IMR-90 (cell line): Measurements from ENCODE around the gene HSPA13. TPM values are rescaled to one million over a fixed set of nuclear protein-coding genes. Genes with fewer than 3 reads are reported as not detected.

Source experiments
- ATAC-seq: fragments of 200-7000 bp; cut with Tn5 transposase; 2 replicates; pipeline ENCODE4 v1.9.1; 2020; ENCODE audit warnings: low read depth, mild to moderate bottlenecking, moderate library complexity
- BruUV-seq: library from RNA; stranded (reverse); fragments of 400-500 nt; replicated peaks from 2 replicates; lab custom pipeline; 2021; lab: Mats Ljungman, UMichigan
- CTCF ChIA-PET: fragments of 300-600 bp; formaldehyde crosslinking; extraction: SDS; loops from one replicate; lab custom pipeline; 2021; ENCODE audit warnings: antibody characterized with exemption; lab: Yijun Ruan, JAX
- POLR2A ChIA-PET: fragments of 300-600 bp; sonication (Branson Sonifier 250); formaldehyde crosslinking; loops from one replicate; lab custom pipeline; 2022; ENCODE audit warnings: antibody characterized with exemption; ENCODE audit not compliant: unreplicated experiment; lab: Charles Lee
- DNase-seq: peaks from one replicate; pipeline ENCODE4 v3.0.0; 2013
- H2AFZ ChIP-seq: replicated peaks from 2 replicates; pipeline ENCODE3; 2013; ENCODE audit warnings: low read length, mild to moderate bottlenecking; ENCODE audit not compliant: poor library complexity
- H2AK5ac ChIP-seq: 2 replicates; pipeline ENCODE4 v1.6.1; 2013; ENCODE audit warnings: low read depth, low read length, inconsistent platforms
- H2AK9ac ChIP-seq: replicated peaks from 2 replicates; pipeline ENCODE3; 2013; ENCODE audit warnings: mild to moderate bottlenecking, low read depth, low read length, moderate library complexity; ENCODE audit not compliant: poor library complexity
- H2BK120ac ChIP-seq: 2 replicates; pipeline ENCODE4 v1.6.1; 2013; ENCODE audit warnings: low read depth, low read length, inconsistent platforms
- H2BK15ac ChIP-seq: 3 replicates; pipeline ENCODE4 v1.6.1; 2013; ENCODE audit warnings: low read depth, low read length, inconsistent platforms
- H2BK20ac ChIP-seq: 2 replicates; pipeline ENCODE4 v1.6.1; 2013; ENCODE audit warnings: low read depth, mild to moderate bottlenecking, inconsistent platforms, low read length, moderate library complexity
- H2BK5ac ChIP-seq: 2 replicates; pipeline ENCODE4 v1.6.1; 2013; ENCODE audit warnings: mild to moderate bottlenecking, low read depth, low read length, inconsistent platforms; ENCODE audit not compliant: poor library complexity, severe bottlenecking
- H3K14ac ChIP-seq: replicated peaks from 2 replicates; pipeline ENCODE4 v1.6.1; 2013; ENCODE audit warnings: low read depth, low read length, inconsistent platforms
- H3K18ac ChIP-seq: 2 replicates; pipeline ENCODE4 v1.6.1; 2013; ENCODE audit warnings: low read depth, low read length, control low read depth
- H3K23ac ChIP-seq: 2 replicates; pipeline ENCODE4 v1.6.1; 2013; ENCODE audit warnings: low read depth, low read length, inconsistent platforms
- H3K27ac ChIP-seq: 2 replicates; pipeline ENCODE4 v1.5.1; 2013; ENCODE audit warnings: mild to moderate bottlenecking, control low read depth, low read length; ENCODE audit not compliant: insufficient read depth
- H3K27me3 ChIP-seq: 2 replicates; pipeline ENCODE4 v1.6.1; 2013; ENCODE audit warnings: low read length; ENCODE audit not compliant: control insufficient read depth, insufficient read depth
- H3K36me3 ChIP-seq: 2 replicates; pipeline ENCODE4 v1.6.1; 2013; ENCODE audit warnings: low read length, mixed read lengths; ENCODE audit not compliant: control insufficient read depth, insufficient read depth
- H3K4ac ChIP-seq: 2 replicates; pipeline ENCODE4 v1.6.1; 2013; ENCODE audit warnings: low read depth, low read length, inconsistent platforms
- H3K4me1 ChIP-seq: 2 replicates; pipeline ENCODE4 v1.6.1; 2013; ENCODE audit warnings: low read length, mixed read lengths; ENCODE audit not compliant: control insufficient read depth, insufficient read depth
- H3K4me2 ChIP-seq: 2 replicates; pipeline ENCODE4 v1.6.1; 2013; ENCODE audit warnings: low read depth, mild to moderate bottlenecking, control low read depth, low read length, moderate library complexity
- H3K4me3 ChIP-seq: 2 replicates; pipeline ENCODE4 v1.5.1; 2013; ENCODE audit warnings: low read depth, mild to moderate bottlenecking, control low read depth, low read length, moderate library complexity; ENCODE audit not compliant: insufficient read depth
- H3K56ac ChIP-seq: 2 replicates; pipeline ENCODE4 v1.6.1; 2013; ENCODE audit warnings: low read length, inconsistent platforms; ENCODE audit not compliant: insufficient read depth; ENCODE audit errors: extremely low read depth
- H3K79me1 ChIP-seq, 2 experiments: 2 replicates each; pipeline ENCODE4 v1.6.1; 2013; ENCODE audit warnings: low read length in 2 of 2, inconsistent platforms in 1 of 2, low read depth in 1 of 2
- H3K9ac ChIP-seq: 2 replicates; pipeline ENCODE4 v1.6.1; 2013; ENCODE audit warnings: low read depth, low read length, control low read depth
- H3K9me1 ChIP-seq: 2 replicates; pipeline ENCODE4 v1.6.1; 2013; ENCODE audit warnings: low read length, inconsistent platforms; ENCODE audit not compliant: insufficient read depth
- H3K9me3 ChIP-seq: 2 replicates; pipeline ENCODE4 v1.6.1; 2013; ENCODE audit warnings: low read length; ENCODE audit not compliant: control insufficient read depth, insufficient read depth
- H4K20me1 ChIP-seq: 2 replicates; pipeline ENCODE4 v1.6.1; 2013; ENCODE audit warnings: low read length, inconsistent platforms; ENCODE audit not compliant: insufficient read depth
- H4K5ac ChIP-seq: 2 replicates; pipeline ENCODE4 v1.6.1; 2013; ENCODE audit warnings: mild to moderate bottlenecking, low read depth, low read length, control low read depth
- H4K8ac ChIP-seq, 2 experiments: 2 replicates each; pipeline ENCODE4 v1.6.1; 2013; ENCODE audit warnings: low read depth in 2 of 2, low read length in 2 of 2, control low read depth in 1 of 2, inconsistent platforms in 1 of 2
- H4K91ac ChIP-seq: 2 replicates; pipeline ENCODE4 v1.6.1; 2013; ENCODE audit warnings: low read depth, low read length, inconsistent platforms; ENCODE audit not compliant: insufficient read depth
- BHLHE40 ChIP-seq: fragments of 150-350 bp; IDR thresholded peaks from 2 replicates; pipeline ENCODE4 v1.6.1; 2016; ENCODE audit warnings: mild to moderate bottlenecking, low read depth, low read length
- CEBPB ChIP-seq: IDR thresholded peaks from 2 replicates; pipeline ENCODE4 v1.6.1; 2012; ENCODE audit warnings: low read depth, low read length, improper control_type of control experiment
- CHD1 ChIP-seq: IDR thresholded peaks from 2 replicates; pipeline ENCODE4 v1.6.1; 2012; ENCODE audit warnings: low read depth, low read length, improper control_type of control experiment
- CTCF ChIP-seq: conservative IDR thresholded peaks from 2 replicates; pipeline ENCODE4 v1.5.1; 2012; ENCODE audit warnings: mild to moderate bottlenecking, low read depth, low read length, improper control_type of control experiment
- ELK1 ChIP-seq: fragments of 150-350 bp; IDR thresholded peaks from 2 replicates; pipeline ENCODE4 v1.6.1; 2016; ENCODE audit warnings: low read depth, mild to moderate bottlenecking, low read length, moderate library complexity, borderline replicate concordance
- FOS ChIP-seq: fragments of 150-350 bp; IDR thresholded peaks from 2 replicates; pipeline ENCODE4 v1.6.1; 2016; ENCODE audit warnings: low read depth, low read length
- MAFK ChIP-seq: IDR thresholded peaks from 2 replicates; pipeline ENCODE4 v1.6.1; 2012; ENCODE audit warnings: low read depth, low read length, improper control_type of control experiment
- MAZ ChIP-seq: IDR thresholded peaks from 2 replicates; pipeline ENCODE4 v1.6.1; 2012; ENCODE audit warnings: low read depth, mild to moderate bottlenecking, low read length, improper control_type of control experiment, moderate library complexity, borderline replicate concordance
- MXI1 ChIP-seq: IDR thresholded peaks from 2 replicates; pipeline ENCODE4 v1.6.1; 2012; ENCODE audit warnings: low read depth, mild to moderate bottlenecking, low read length, moderate library complexity, borderline replicate concordance
- NFE2L2 ChIP-seq: fragments of 150-350 bp; IDR thresholded peaks from 2 replicates; pipeline ENCODE4 v1.6.1; 2016; ENCODE audit warnings: low read depth, mild to moderate bottlenecking, low read length
- POLR2A ChIP-seq: IDR thresholded peaks from 2 replicates; pipeline ENCODE4 v1.6.1; 2012; ENCODE audit warnings: mild to moderate bottlenecking, low read depth, low read length
- RAD21 ChIP-seq: IDR thresholded peaks from 2 replicates; pipeline ENCODE4 v1.6.1; 2012; ENCODE audit warnings: low read length, improper control_type of control experiment
- RCOR1 ChIP-seq: IDR thresholded peaks from 2 replicates; pipeline ENCODE4 v1.6.1; 2012; ENCODE audit warnings: mild to moderate bottlenecking, low read length, improper control_type of control experiment; ENCODE audit not compliant: insufficient replicate concordance
- RFX5 ChIP-seq: IDR thresholded peaks from 2 replicates; pipeline ENCODE4 v1.8.0; 2012; ENCODE audit warnings: low read depth, mild to moderate bottlenecking, low read length, moderate library complexity
- SMC3 ChIP-seq: fragments of 150-350 bp; IDR thresholded peaks from 2 replicates; pipeline ENCODE4 v1.6.1; 2016; ENCODE audit warnings: low read depth, mild to moderate bottlenecking, antibody characterized with exemption, low read length, moderate library complexity
- USF2 ChIP-seq: fragments of 150-350 bp; IDR thresholded peaks from 2 replicates; pipeline ENCODE4 v1.6.1; 2017; ENCODE audit warnings: mild to moderate bottlenecking, antibody characterized with exemption, low read length, low read depth
- dilution Hi-C: fragments of 300-500 bp; cut with HindIII; formaldehyde crosslinking; loops from one replicate; pipeline ENCODE4 v1.14.3; 2018; ENCODE audit warnings: low sequenced_read_pairs; ENCODE audit not compliant: unreplicated experiment
- in situ Hi-C: fragments of 300-500 bp; cut with MboI; formaldehyde crosslinking; loops from 3 replicates; pipeline ENCODE4 v1.14.3; 2019; ENCODE audit warnings: low sequenced_read_pairs, inconsistent platforms, mixed read lengths
- intact Hi-C: fragments of 100-400 bp; cut with micrococcal nuclease; formaldehyde crosslinking; loops from 2 replicates; pipeline ENCODE4 v1.10.0; 2022
- polyA plus RNA-seq, 3 experiments: library from polyadenylated mRNA; depleted of rRNA; stranded (reverse); fragments of >200 nt; gene quantifications; 2 replicates each; pipeline ENCODE4 v1.2.3, GENCODE V29; 2012; ENCODE audit warnings: low replicate concordance in 1 of 3
- total RNA-seq: library from RNA; depleted of rRNA; stranded (reverse); fragments of >200 nt; gene quantifications from 2 replicates; pipeline ENCODE4 v1.2.3, GENCODE V29; 2012

HSPA13 gene
- total and polyA plus RNA-seq, 2 of the 4 experiments (the other 2 are of a cell fraction): 16.3 to 43.7 TPM

- no peak overlapping the region for H4K91ac ChIP-seq
- H4K20me1 ChIP-seq: no peaks in the 10 kb centered on the region
- TF ChIP-seq CEBPB: no peak
- no peak for TF ChIP-seq USF2
- no peak for TF ChIP-seq POLR2A
- no peak for TF ChIP-seq FOS
- TF ChIP-seq NFE2L2: no peak
- no peak for TF ChIP-seq SMC3
- TF ChIP-seq MAZ: no peak
- TF ChIP-seq RCOR1: no peak
- TF ChIP-seq RAD21: no peak
- TF ChIP-seq MXI1: no peak
- no peak for TF ChIP-seq ELK1
- no peak for TF ChIP-seq CTCF
- TF ChIP-seq CHD1: no peak
- no peak for TF ChIP-seq RFX5
- no peak for TF ChIP-seq MAFK
- no peak for TF ChIP-seq BHLHE40
- no peaks in the 10 kb centered on the region for H3K9me3 ChIP-seq
- H3K4me2 ChIP-seq: no peak overlapping the region
- no peaks in the 10 kb centered on the region for H3K27me3 ChIP-seq
- H2AK5ac ChIP-seq: no peak overlapping the region
- H3K14ac ChIP-seq: no peak overlapping the region
- no peak overlapping the region for H3K4me3 ChIP-seq
- H4K5ac ChIP-seq: no peak overlapping the region
- no peak overlapping the region for H3K27ac ChIP-seq
- BruUV-seq: no TSS peak
- H2BK120ac ChIP-seq: no peak overlapping the region
- intact Hi-C loops: no loop called here
- ATAC-seq: no peak
- no peaks in the 10 kb centered on the region for H3K9me1 ChIP-seq
- no peak overlapping the region for H3K4ac ChIP-seq
- no peak overlapping the region for H3K23ac ChIP-seq
- H2AK9ac ChIP-seq: no peak overlapping the region
- dilution Hi-C loops: no loop called here
- H2BK15ac ChIP-seq: no peak overlapping the region
- no peaks in the 10 kb centered on the region for H3K36me3 ChIP-seq
- POLR2A ChIA-PET: no interaction called here
- no peak for DNase-seq
- no peaks in the 10 kb centered on the region for H3K79me1 ChIP-seq
- no peak overlapping the region for H2BK20ac ChIP-seq
- no peak overlapping the region for H2AFZ ChIP-seq
- CTCF ChIA-PET: no interaction called here
- no peak overlapping the region for H3K18ac ChIP-seq
- H4K8ac ChIP-seq: no peak overlapping the region
- H2BK5ac ChIP-seq: no peak overlapping the region
- no peak overlapping the region for H3K9ac ChIP-seq
- no peaks in the 10 kb centered on the region for H3K4me1 ChIP-seq
- in situ Hi-C loops: no loop called here
- no peak overlapping the region for H3K56ac ChIP-seq
These were observed 29.7 kb downstream of the HSPA13 start for GRCh38 chr21:14353231-14353630.
